Sigmoid colon (tissue), 7 donors: ENCODE results near the gene CRYBG3. TPM values are rescaled to one million over a fixed set of nuclear protein-coding genes. Genes with fewer than 3 reads are reported as not detected.

Experiments
- DNase-seq: peaks from one replicate; pipeline ENCODE4 v3.0.0-alpha.2; 2019
- H3K27ac ChIP-seq, 4 donors: fragments of 200-600 bp; sonication (generic); one replicate each; pipeline ENCODE4 v1.5.1; 2016 to 2019; ENCODE audit warnings: mild to moderate bottlenecking in 1 of 4
- H3K27me3 ChIP-seq, 3 donors: fragments of 200-600 bp; sonication (generic); one replicate each; pipeline ENCODE4 v1.5.1; 2019; ENCODE audit warnings: mild to moderate bottlenecking in 1 of 3
- H3K36me3 ChIP-seq, 4 donors: fragments of 200-600 bp; sonication (generic); one replicate each; pipeline ENCODE4 v1.5.1; 2016 to 2019
- H3K4me1 ChIP-seq, 4 donors: fragments of 200-600 bp; sonication (generic); one replicate each; pipeline ENCODE4 v1.5.1; 2017 to 2019
- H3K4me3 ChIP-seq, 4 donors: fragments of 200-600 bp; sonication (generic); one replicate each; pipeline ENCODE4 v1.5.1; 2017 to 2019; ENCODE audit warnings: mild to moderate bottlenecking in 2 of 4, moderate library complexity in 1 of 4
- H3K9me3 ChIP-seq, 4 donors: fragments of 200-600 bp in 3 of 4; sonication (generic) in 3 of 4; one replicate each; pipeline versions ENCODE4 v1.5.1 to v1.6.1; 2013 to 2019
- CTCF ChIP-seq, 4 experiments: fragments of 450-650 bp in 3 of 4; fragments of 200-600 bp in 1 of 4; IDR thresholded peaks; one replicate each; pipeline ENCODE4 v1.5.1; 2016 to 2019; ENCODE audit warnings: antibody characterized with exemption in 4 of 4, mild to moderate bottlenecking in 3 of 4, moderate library complexity in 2 of 4
- EP300 ChIP-seq, 4 donors: sonication (generic); formaldehyde crosslinking; IDR thresholded peaks; one replicate each; pipeline ENCODE4 v1.6.1; 2017; ENCODE audit warnings: antibody characterized with exemption in 4 of 4
- POLR2A ChIP-seq, 2 donors: fragments of 450-650 bp; IDR thresholded peaks; one replicate each; pipeline ENCODE4 v1.6.1; 2016; ENCODE audit warnings: antibody characterized with exemption in 2 of 2, mild to moderate bottlenecking in 2 of 2, moderate library complexity in 2 of 2
- POLR2AphosphoS5 ChIP-seq, 4 donors: sonication (generic); formaldehyde crosslinking; IDR thresholded peaks; one replicate each; pipeline ENCODE4 v1.6.1; 2017; ENCODE audit warnings: antibody characterized with exemption in 4 of 4
- WGBS, 2 donors: extraction: QIAGEN DNeasy Blood & Tissue Kit; methylation state at CpG; one replicate each; pipeline ENCODE4 v1.1.7; 2013; 5-methylcytosine and 5-hydroxymethylcytosine counted together
- intact Hi-C: fragments of 100-400 bp; cut with DNase I; formaldehyde crosslinking; loops from one replicate; pipeline ENCODE4 v1.15.1; 2023
- polyA plus RNA-seq, 3 donors: library from polyadenylated mRNA; stranded (reverse); fragments of 200-250 nt; gene quantifications; one replicate each; pipeline ENCODE4 v1.2.3, GENCODE V29; 2013
- total RNA-seq, 4 donors: library from RNA; depleted of rRNA; stranded (reverse); fragments of >200 nt; gene quantifications; one replicate each; pipeline ENCODE4 v1.1.0, GENCODE V29; 2016
- donor health status: healthy with polysubstance abuse.
- donor health status: Bipolar disorder and iron deficiency.
- donor health status: healthy.

The CRYBG3 gene
- total and polyA plus RNA-seq, 7 donors = 3.0 to 60.2 (median 37.8) TPM

DNA sequence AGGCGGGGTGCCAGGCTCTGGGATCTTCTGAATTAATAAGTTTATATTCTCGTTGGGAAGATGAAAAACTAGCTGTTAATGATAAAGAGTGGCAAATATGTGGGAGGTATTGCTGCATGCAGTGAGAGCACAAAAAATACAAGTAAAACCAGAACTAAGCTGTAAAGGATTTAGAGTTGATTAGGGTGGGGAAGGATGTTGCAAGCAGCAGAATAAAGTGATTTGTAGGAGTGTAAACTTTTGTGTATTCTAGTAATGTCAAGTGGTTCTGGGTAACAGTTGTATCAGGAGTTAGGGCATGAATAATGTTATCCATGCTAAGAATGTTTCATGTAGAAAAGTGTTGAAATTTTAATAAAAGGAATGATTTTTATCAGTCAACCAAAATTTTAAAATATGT is 18.1 kb downstream of the CRYBG3 start:
- Histone ChIP-seq H3K27ac (peak overlapping the region in 2 of 4 donors; percentile 75 to 78), H3K9me3 (no peaks in the 10 kb centered on the region), H3K4me3 (no peak overlapping the region), H3K4me1 (peaks cover 0 to 61% (median 27%) of the 10 kb centered on the region in 4 donors), H3K27me3 (no peaks in the 10 kb centered on the region), H3K36me3 (no peaks in the 10 kb centered on the region)
- intact Hi-C loops = no loop called here
- WGBS, 2 donors = 85 to 88% methylated on average over 2 of the region's 2 CpGs
- DNase-seq = no peak
- no peak for TF ChIP-seq CTCF (IDR thresholded peaks at IDR 0.05)
- peak in 1 of 4 donors; percentile 8 for TF ChIP-seq POLR2AphosphoS5 (IDR thresholded peaks at IDR 0.05)
- TF ChIP-seq POLR2A (IDR thresholded peaks at IDR 0.05) = no peak
- TF ChIP-seq EP300 (IDR thresholded peaks at IDR 0.05) = no peak

DNA sequence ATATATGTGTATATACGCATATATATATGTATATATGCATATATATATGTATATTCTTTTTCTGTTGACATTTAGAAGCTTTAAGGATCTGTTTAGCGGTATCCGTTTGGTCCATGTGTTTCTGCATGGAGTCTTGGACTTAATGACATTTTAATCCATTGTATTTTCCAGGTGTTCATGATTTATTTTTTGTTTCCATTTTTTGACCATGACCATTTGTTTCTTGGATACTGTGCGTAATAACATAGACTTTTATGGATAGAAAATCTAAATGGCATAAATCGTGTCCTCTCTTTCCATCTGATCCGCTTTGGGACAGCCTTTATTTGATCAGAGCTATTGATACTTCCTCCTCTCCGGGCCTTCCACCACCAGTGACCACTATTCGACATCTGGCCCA is 19.5 kb downstream of the CRYBG3 start:
- H3K27me3 ChIP-seq = no peaks in the 10 kb centered on the region
- 93 to 96% methylated on average over 8 of the region's 8 CpGs for WGBS, 2 donors
- no peaks in the 10 kb centered on the region for H3K36me3 ChIP-seq
- TF ChIP-seq POLR2A (IDR thresholded peaks at IDR 0.05) (no peak), POLR2AphosphoS5 (IDR thresholded peaks at IDR 0.05) (peak; percentile 71 to 93 (median 84)), CTCF (IDR thresholded peaks at IDR 0.05) (no peak), EP300 (IDR thresholded peaks at IDR 0.05) (peak in 3 of 4 donors; percentile 55 to 93 (median 64))
- intact Hi-C loops = no loop called here
- no peak overlapping the region for H3K4me3 ChIP-seq
- H3K27ac ChIP-seq = peak overlapping the region in 3 of 4 donors; percentile 41 to 78 (median 75)
- H3K4me1 ChIP-seq = peaks cover 0 to 57% (median 27%) of the 10 kb centered on the region in 4 donors
- H3K9me3 ChIP-seq = no peaks in the 10 kb centered on the region
- no peak for DNase-seq

- no peaks in the 10 kb centered on the region for H3K27me3 ChIP-seq
- H3K4me1 ChIP-seq = peaks cover 0 to 57% (median 27%) of the 10 kb centered on the region in 4 donors
- no peak for TF ChIP-seq CTCF (IDR thresholded peaks at IDR 0.05)
- TF ChIP-seq POLR2A (IDR thresholded peaks at IDR 0.05) = no peak
- peak; percentile 14 to 80 (median 53) for TF ChIP-seq POLR2AphosphoS5 (IDR thresholded peaks at IDR 0.05)
- peak in 1 of 4 donors; percentile 10 for TF ChIP-seq EP300 (IDR thresholded peaks at IDR 0.05)
- H3K9me3 ChIP-seq = no peaks in the 10 kb centered on the region
- H3K27ac ChIP-seq = peak overlapping the region in 3 of 4 donors; percentile 41 to 78 (median 75)
- 87 to 91% methylated on average over 3 of the region's 3 CpGs for WGBS, 2 donors
- intact Hi-C loops = no loop called here
- no peak overlapping the region for H3K4me3 ChIP-seq
- no peak for DNase-seq
- H3K36me3 ChIP-seq = no peaks in the 10 kb centered on the region
Measured at GRCh38 chr3:97841956-97842355, 20.1 kb downstream of the CRYBG3 start.

GRCh38 chr3:97848779-97849178 is 27.0 kb downstream of the CRYBG3 start:
- H3K27me3 ChIP-seq = no peaks in the 10 kb centered on the region
- TF ChIP-seq POLR2AphosphoS5 (IDR thresholded peaks at IDR 0.05) = no peak
- TF ChIP-seq POLR2A (IDR thresholded peaks at IDR 0.05) = no peak
- no peak for TF ChIP-seq EP300 (IDR thresholded peaks at IDR 0.05)
- no peak for TF ChIP-seq CTCF (IDR thresholded peaks at IDR 0.05)
- no peak for DNase-seq
- H3K36me3 ChIP-seq = no peaks in the 10 kb centered on the region
- 34 to 80% methylated on average over 3 of the region's 3 CpGs for WGBS, 2 donors
- no peak overlapping the region for H3K27ac ChIP-seq
- H3K9me3 ChIP-seq = no peaks in the 10 kb centered on the region
- peaks cover 0 to 13% (median 0%) of the 10 kb centered on the region in 4 donors for H3K4me1 ChIP-seq
- H3K4me3 ChIP-seq = no peak overlapping the region
- intact Hi-C loops = no loop called here

GRCh38 chr3:97857401-97857800 is 35.6 kb downstream of the CRYBG3 start:
- peaks cover 0 to 2% (median 0%) of the 10 kb centered on the region in 4 donors for H3K4me1 ChIP-seq
- DNase-seq = no peak
- H3K9me3 ChIP-seq = no peaks in the 10 kb centered on the region
- no peak overlapping the region for H3K27ac ChIP-seq
- no peak overlapping the region for H3K4me3 ChIP-seq
- no peaks in the 10 kb centered on the region for H3K36me3 ChIP-seq
- WGBS, 2 donors = 96% methylated on average over 6 of the region's 6 CpGs
- intact Hi-C loops = no loop called here
- no peaks in the 10 kb centered on the region for H3K27me3 ChIP-seq
- TF ChIP-seq POLR2A (IDR thresholded peaks at IDR 0.05) (no peak), POLR2AphosphoS5 (IDR thresholded peaks at IDR 0.05) (no peak), EP300 (IDR thresholded peaks at IDR 0.05) (no peak), CTCF (IDR thresholded peaks at IDR 0.05) (no peak)
